Thyroid gland (tissue), 4 donors: ENCODE results near the gene FASTK. TPM values are rescaled to one million over a fixed set of nuclear protein-coding genes. Genes with fewer than 3 reads are reported as not detected.
"Not testable (repeated sequence)": the region's sequence is repeated elsewhere in the genome, so short reads cannot be mapped to it uniquely, and the experiment has no call there.

Experiments
- DNase-seq, 2 donors: peaks; one replicate each; pipeline ENCODE4 v3.0.0-alpha.2; 2019
- H3K27ac ChIP-seq, 3 donors: fragments of 200-600 bp; sonication (generic); 1 replicate in 2 of 3; 2 replicates in 1 of 3; pipeline ENCODE4 v1.5.1; 2016 to 2019; ENCODE audit warnings: mild to moderate bottlenecking in 1 of 3, moderate library complexity in 1 of 3
- H3K27me3 ChIP-seq: fragments of 200-600 bp; sonication (generic); one replicate; pipeline ENCODE4 v1.5.1; 2019
- H3K36me3 ChIP-seq, 2 donors: fragments of 200-600 bp; sonication (generic); one replicate each; pipeline ENCODE4 v1.5.1; 2016 to 2019
- H3K4me1 ChIP-seq, 2 donors: fragments of 200-600 bp; sonication (generic); one replicate each; pipeline ENCODE4 v1.5.1; 2017 to 2019
- H3K4me3 ChIP-seq, 3 donors: fragments of 200-600 bp; sonication (generic); replicated peaks in 1 of 3; 1 replicate in 2 of 3; 2 replicates in 1 of 3; pipeline ENCODE4 v1.5.1; 2016; ENCODE audit warnings: mild to moderate bottlenecking in 1 of 3
- H3K9me3 ChIP-seq: fragments of 200-600 bp; sonication (generic); one replicate; pipeline ENCODE4 v1.5.1; 2017
- CTCF ChIP-seq, 6 experiments: fragments of 200-600 bp in 3 of 6; fragments of 450-650 bp in 3 of 6; sonication (generic) in 3 of 6; IDR thresholded peaks; one replicate each; pipeline ENCODE4 v1.5.1; 2016 to 2019; ENCODE audit warnings: antibody characterized with exemption in 6 of 6, mild to moderate bottlenecking in 2 of 6, inconsistent platforms in 1 of 6, moderate library complexity in 1 of 6
- POLR2A ChIP-seq, 2 donors: fragments of 450-650 bp; IDR thresholded peaks; one replicate each; pipeline ENCODE4 v1.6.1; 2017; ENCODE audit warnings: antibody characterized with exemption in 2 of 2, mild to moderate bottlenecking in 2 of 2, moderate library complexity in 1 of 2
- WGBS, 2 donors: methylation state at CpG; one replicate each; pipeline ENCODE4 v1.1.5; 2017; 5-methylcytosine and 5-hydroxymethylcytosine counted together
- intact Hi-C: fragments of 100-400 bp; cut with DNase I; formaldehyde crosslinking; loops from one replicate; pipeline ENCODE4 v1.15.1; 2023
- total RNA-seq, 4 donors: library from RNA; depleted of rRNA; stranded (reverse); fragments of >200 nt; gene quantifications; one replicate each; pipeline ENCODE4 v1.2.3, GENCODE V29; 2016

The FASTK gene
- total RNA-seq, 4 donors from 2014 or later = 71.8 to 114 (median 78.8) TPM

- Histone ChIP-seq H3K36me3 (peaks cover 18% of the 10 kb centered on the region in 2 donors), H3K27ac (no peak overlapping the region), H3K4me1 (peaks cover 8 to 19% of the 10 kb centered on the region in 2 donors), H3K4me3 (no peak overlapping the region), H3K9me3 (no peaks in the 10 kb centered on the region), H3K27me3 (no peaks in the 10 kb centered on the region)
- intact Hi-C loops = loop anchor here (5.0 kb wide), 1 partner anchor 76 kb away; no protein-coding TSS in a partner anchor
- TF ChIP-seq POLR2A (IDR thresholded peaks at IDR 0.05) = no peak
- DNase-seq = no peak
- WGBS, 2 donors = 90 to 100% methylated on average over 4 of the region's 4 CpGs
Measured at GRCh38 chr7:151031011-151031410, 49.6 kb downstream of the FASTK start.

GRCh38 chr7:151028948-151029501 is 51.6 kb downstream of the FASTK start:
- no peak for DNase-seq
- Histone ChIP-seq H3K4me3 (peak overlapping the region in 1 of 3 donors; percentile 59), H3K9me3 (no peaks in the 10 kb centered on the region), H3K4me1 (peaks cover 8 to 19% of the 10 kb centered on the region in 2 donors), H3K27me3 (no peaks in the 10 kb centered on the region), H3K27ac (peak overlapping the region; percentile 7 to 85 (median 77)), H3K36me3 (peaks cover 0 to 2% of the 10 kb centered on the region in 2 donors)
- intact Hi-C loops = no loop called here
- TF ChIP-seq CTCF (IDR thresholded peaks at IDR 0.05) (no peak), POLR2A (IDR thresholded peaks at IDR 0.05) (no peak)
- WGBS, 2 donors = 48 to 57% methylated on average over 17 of the region's 17 CpGs

- Histone ChIP-seq H3K4me1 (peaks cover 8 to 19% of the 10 kb centered on the region in 2 donors), H3K27me3 (no peaks in the 10 kb centered on the region), H3K36me3 (peaks cover 0 to 2% of the 10 kb centered on the region in 2 donors), H3K4me3 (peak within 1 kb of the TSS in 2 of 3 donors; percentile 12 to 59), H3K9me3 (no peaks in the 10 kb centered on the region), H3K27ac (peak within 1 kb of the TSS; percentile 17 to 85 (median 77))
- DNase-seq = peak; percentile 99
- WGBS, 2 donors = 0% methylated on average over 30 to 48 of the region's 53 CpGs
- intact Hi-C loops = no loop called here
- peak in 4 of 6 experiments; percentile 53 to 66 (median 60) for TF ChIP-seq CTCF (IDR thresholded peaks at IDR 0.05)
- TF ChIP-seq POLR2A (IDR thresholded peaks at IDR 0.05) = peak; percentile 45 to 79
Measured at GRCh38 chr7:151028131-151028947, 52.3 kb downstream of the FASTK start, which contains the start of gene ABCB8. ABCB8 (plus strand) TSS chr7:151028450; CDS start chr7:151028516, 66 bp downstream.

GRCh38 chr7:151027728-151028130 is 52.9 kb downstream of the FASTK start:
- WGBS, 2 donors = 12 to 13% methylated on average over 16 of the region's 16 CpGs
- peaks cover 8 to 19% of the 10 kb centered on the region in 2 donors for H3K4me1 ChIP-seq
- H3K9me3 ChIP-seq, H3K36me3 ChIP-seq, DNase-seq, H3K27me3 ChIP-seq, intact Hi-C loops: not testable (repeated sequence)
- H3K27ac ChIP-seq = peak overlapping the region; percentile 17 to 77 (median 29)
- peak overlapping the region in 2 of 3 donors; percentile 12 to 59 for H3K4me3 ChIP-seq

GRCh38 chr7:151026771-151027727 is 53.6 kb downstream of the FASTK start:
- peaks cover 8 to 19% of the 10 kb centered on the region in 2 donors for H3K4me1 ChIP-seq
- H3K9me3 ChIP-seq, H3K27me3 ChIP-seq, H3K4me3 ChIP-seq, H3K36me3 ChIP-seq, intact Hi-C loops, DNase-seq: not testable (repeated sequence)
- peak overlapping the region in 1 of 3 donors; percentile 29 for H3K27ac ChIP-seq
- WGBS, 2 donors = 43 to 46% methylated on average over 19 of the region's 19 CpGs

Other genes starting within 250 kb of the FASTK start
- under 1 TPM in 2 of 4 donors, not detected in 2; 0.22 to 0.71 TPM for gene AOC1, start 228.3 kb downstream of the FASTK start, total RNA-seq
- under 1 TPM; 0.33 to 0.93 (median 0.63) TPM for gene KCNH2, start 102.5 kb downstream of the FASTK start, total RNA-seq
- 1 to 10 TPM; 5.2 to 8.1 (median 6.3) TPM for gene NOS3, start 89.8 kb downstream of the FASTK start, total RNA-seq
- gene ATG9B, start 56.3 kb downstream of the FASTK start, total RNA-seq = under 1 TPM in 1 of 4 donors, not detected in 3; 0.27 TPM
- 10 to 100 TPM; 39.0 to 74.2 (median 60.9) TPM for gene ABCB8, start 52.4 kb downstream of the FASTK start, total RNA-seq
- 1 to 10 TPM in 3 of 4 donors, not detected in 1; 1.2 to 2.6 (median 1.5) TPM for gene ASIC3, start 32.3 kb downstream of the FASTK start, total RNA-seq
- gene CDK5, start 22.9 kb downstream of the FASTK start, total RNA-seq = 10 to 100 TPM in 2 of 4 donors, 1 to 10 TPM in 2; 5.3 to 17.4 (median 9.6) TPM
- 100 to 1,000 TPM in 1 of 4 donors, 10 to 100 TPM in 3; 48.5 to 109 (median 69.0) TPM for gene SLC4A2, start 21.2 kb downstream of the FASTK start, total RNA-seq
- gene TMUB1, start 2.7 kb upstream of the FASTK start, total RNA-seq = 10 to 100 TPM; 33.7 to 78.7 (median 44.2) TPM
- 10 to 100 TPM; 49.0 to 75.2 (median 66.2) TPM for gene AGAP3, start 5.7 kb upstream of the FASTK start, total RNA-seq
- not detected for gene GBX1, start 86.9 kb upstream of the FASTK start, total RNA-seq
- not detected for gene ASB10, start 106.4 kb upstream of the FASTK start, total RNA-seq
- not detected for gene H2BK1, start 129.7 kb upstream of the FASTK start, total RNA-seq
- 10 to 100 TPM; 23.8 to 39.4 (median 34.1) TPM for gene ABCF2, start 146.4 kb upstream of the FASTK start, total RNA-seq
- gene CHPF2, start 151.7 kb upstream of the FASTK start, total RNA-seq = 10 to 100 TPM; 33.9 to 82.4 (median 58.7) TPM
- gene SMARCD3, start 167.9 kb upstream of the FASTK start, total RNA-seq = 10 to 100 TPM; 42.2 to 56.7 (median 47.2) TPM